ENCODE data around the gene ADAMTSL3.

The ADAMTSL3 gene

DNA sequence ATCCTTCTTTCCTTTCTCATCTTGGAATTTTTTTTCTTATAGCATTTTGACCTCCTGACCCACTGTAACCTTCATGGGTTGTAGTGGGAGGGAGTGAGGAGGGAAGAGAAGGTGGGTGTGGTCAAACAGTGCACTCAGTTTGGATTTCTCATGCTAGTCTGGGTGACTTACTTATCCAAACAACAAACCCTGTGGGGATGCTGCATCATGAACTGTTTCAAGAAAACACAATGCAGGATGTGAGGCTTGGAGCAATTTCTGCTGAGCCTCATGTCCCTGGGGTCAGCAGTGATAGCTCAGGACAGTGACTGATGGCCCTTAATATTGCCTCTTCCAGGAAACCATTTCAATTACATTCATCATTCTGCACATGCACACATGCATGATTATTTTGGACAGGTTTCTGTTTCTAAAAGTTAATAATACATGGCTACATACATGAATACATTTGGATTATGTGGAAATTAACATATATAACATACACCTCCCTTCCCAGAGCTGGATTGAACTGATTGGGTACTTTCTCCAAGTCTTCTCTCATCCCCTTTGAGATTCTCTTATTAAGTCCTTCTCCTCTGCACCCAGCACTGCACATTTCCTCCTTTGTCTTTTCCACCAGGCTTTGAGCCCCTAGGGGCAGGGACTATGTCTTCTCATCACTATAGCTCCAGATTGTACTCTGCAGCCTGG lies 61.2 kb downstream of the ADAMTSL3 start:
- no peaks in the 10 kb centered on the region for H3K9me3 ChIP-seq (ENCODE audit: control insufficient read depth in 5 of 5, low read length in 5 of 5)
- no peak overlapping the region for H3K4me3 ChIP-seq (ENCODE audit: low read depth in 1 of 5, low read length in 5 of 5)
- no peak overlapping the region for H3K27ac ChIP-seq (ENCODE audit: low read depth, low read length)
- no peaks in the 10 kb centered on the region for H3K36me3 ChIP-seq (ENCODE audit: control insufficient read depth in 5 of 5, insufficient read depth in 5 of 5, low read length in 5 of 5)
- H3K27me3 ChIP-seq (ENCODE audit: control insufficient read depth in 5 of 5, insufficient read depth in 4 of 5, low read length in 5 of 5), result no peaks in the 10 kb centered on the region
- no peak overlapping the region for H3K9ac ChIP-seq (ENCODE audit: low read length in 5 of 5)
- H3K4me1 ChIP-seq (ENCODE audit: control insufficient read depth in 5 of 5, insufficient read depth in 5 of 5, low read length in 5 of 5), result peaks cover 0 to 10% (median 6%) of the 10 kb centered on the region in 5 donors

DNA sequence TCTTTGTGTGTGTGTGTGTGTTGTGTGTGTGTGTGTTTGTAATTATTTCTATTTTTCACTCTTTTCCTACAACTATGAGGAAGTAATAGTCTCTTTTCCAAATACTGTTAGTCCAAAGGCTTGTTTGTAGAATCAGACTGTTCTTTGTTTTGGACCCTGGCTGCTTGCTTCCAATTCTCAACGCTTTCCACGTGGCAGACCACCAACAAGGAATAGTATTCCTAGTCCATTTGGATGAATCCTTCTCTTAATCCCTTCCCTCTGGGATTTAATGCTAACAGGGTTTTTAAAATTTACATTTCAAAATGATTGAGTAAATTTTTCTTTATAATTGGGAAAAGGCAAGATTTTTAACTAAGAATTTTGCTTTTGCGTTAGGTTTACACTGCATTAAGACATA lies 62.7 kb downstream of the ADAMTSL3 start:
- Histone ChIP-seq H3K36me3 (ENCODE audit: control insufficient read depth in 5 of 5, insufficient read depth in 5 of 5, low read length in 5 of 5) (no peaks in the 10 kb centered on the region), H3K27ac (ENCODE audit: low read depth, low read length) (no peak overlapping the region), H3K9ac (ENCODE audit: low read length in 5 of 5) (no peak overlapping the region), H3K4me3 (ENCODE audit: low read depth in 1 of 5, low read length in 5 of 5) (no peak overlapping the region), H3K4me1 (ENCODE audit: control insufficient read depth in 5 of 5, insufficient read depth in 5 of 5, low read length in 5 of 5) (peaks cover 0 to 8% (median 6%) of the 10 kb centered on the region in 5 donors), H3K9me3 (ENCODE audit: control insufficient read depth in 5 of 5, low read length in 5 of 5) (no peaks in the 10 kb centered on the region), H3K27me3 (ENCODE audit: control insufficient read depth in 5 of 5, insufficient read depth in 4 of 5, low read length in 5 of 5) (no peaks in the 10 kb centered on the region)

DNA sequence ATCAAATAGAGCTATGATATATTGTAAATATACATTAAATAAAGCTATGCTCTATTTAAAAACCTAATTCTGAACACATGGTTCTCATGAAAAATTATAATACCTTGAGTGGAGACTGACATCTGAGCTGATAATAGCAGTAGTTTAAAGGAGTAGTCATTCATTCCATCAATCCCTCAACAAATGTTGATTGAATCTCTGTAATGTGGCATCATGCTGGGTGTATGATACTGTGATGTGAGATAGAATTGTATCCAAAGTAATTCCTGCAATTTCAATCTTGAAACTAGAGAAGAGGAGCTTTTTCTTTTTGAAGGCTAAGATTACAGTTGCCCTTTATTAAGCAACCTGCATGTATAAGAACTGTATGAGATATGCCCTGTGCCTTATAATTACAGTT lies 63.1 kb downstream of the ADAMTSL3 start:
- Histone ChIP-seq H3K4me3 (ENCODE audit: low read depth in 1 of 5, low read length in 5 of 5) (no peak overlapping the region), H3K9me3 (ENCODE audit: control insufficient read depth in 5 of 5, low read length in 5 of 5) (no peaks in the 10 kb centered on the region), H3K27ac (ENCODE audit: low read depth, low read length) (no peak overlapping the region), H3K36me3 (ENCODE audit: control insufficient read depth in 5 of 5, insufficient read depth in 5 of 5, low read length in 5 of 5) (no peaks in the 10 kb centered on the region), H3K4me1 (ENCODE audit: control insufficient read depth in 5 of 5, insufficient read depth in 5 of 5, low read length in 5 of 5) (peaks cover 0 to 8% (median 6%) of the 10 kb centered on the region in 5 donors), H3K27me3 (ENCODE audit: control insufficient read depth in 5 of 5, insufficient read depth in 4 of 5, low read length in 5 of 5) (no peaks in the 10 kb centered on the region), H3K9ac (ENCODE audit: low read length in 5 of 5) (no peak overlapping the region)

DNA sequence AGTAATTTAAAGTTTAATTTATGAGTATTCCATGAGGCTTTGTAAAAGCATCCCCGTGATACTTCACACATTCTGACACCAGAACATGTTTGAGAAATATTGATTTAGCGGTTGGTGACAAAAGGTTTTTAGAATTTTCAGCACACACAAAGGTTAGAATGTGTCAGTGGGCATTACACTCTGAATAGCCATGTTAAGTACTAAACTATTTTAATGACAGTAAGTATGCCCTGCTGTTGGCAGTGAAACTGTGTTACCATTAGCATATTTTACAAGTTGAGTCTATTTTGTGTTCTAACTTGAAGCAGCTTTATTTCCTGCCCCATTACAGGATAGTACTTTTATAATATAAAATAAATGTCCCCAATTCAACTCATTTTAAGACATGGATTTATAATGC lies 66.5 kb downstream of the ADAMTSL3 start:
- Histone ChIP-seq H3K9ac (ENCODE audit: low read length in 5 of 5) (no peak overlapping the region), H3K36me3 (ENCODE audit: control insufficient read depth in 5 of 5, insufficient read depth in 5 of 5, low read length in 5 of 5) (no peaks in the 10 kb centered on the region), H3K9me3 (ENCODE audit: control insufficient read depth in 5 of 5, low read length in 5 of 5) (no peaks in the 10 kb centered on the region), H3K27me3 (ENCODE audit: control insufficient read depth in 5 of 5, insufficient read depth in 4 of 5, low read length in 5 of 5) (no peaks in the 10 kb centered on the region), H3K27ac (ENCODE audit: low read depth, low read length) (no peak overlapping the region), H3K4me1 (ENCODE audit: control insufficient read depth in 5 of 5, insufficient read depth in 5 of 5, low read length in 5 of 5) (peaks cover 0 to 3% (median 3%) of the 10 kb centered on the region in 5 donors), H3K4me3 (ENCODE audit: low read depth in 1 of 5, low read length in 5 of 5) (no peak overlapping the region)

DNA sequence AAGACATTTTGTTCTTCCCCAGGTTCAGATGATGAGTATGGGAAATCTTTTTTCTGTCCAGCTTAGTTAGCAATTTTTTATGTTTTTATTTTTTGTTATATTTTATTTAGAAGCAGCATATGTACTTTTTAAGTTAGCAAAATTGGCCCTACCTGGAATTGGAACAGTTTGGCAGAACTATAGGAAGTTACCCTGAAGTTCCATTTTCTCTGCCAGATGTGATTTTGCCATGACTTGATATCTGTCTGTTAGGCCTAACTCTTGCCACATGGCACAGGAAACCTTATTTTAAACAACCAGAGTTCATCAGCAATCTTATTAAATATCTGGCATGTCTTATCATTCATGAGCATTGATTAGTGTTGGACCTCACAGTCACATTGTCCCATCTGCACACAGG lies 67.1 kb downstream of the ADAMTSL3 start:
- no peak overlapping the region for H3K9ac ChIP-seq (ENCODE audit: low read length in 5 of 5)
- no peaks in the 10 kb centered on the region for H3K4me1 ChIP-seq (ENCODE audit: control insufficient read depth in 5 of 5, insufficient read depth in 5 of 5, low read length in 5 of 5)
- H3K9me3 ChIP-seq (ENCODE audit: control insufficient read depth in 5 of 5, low read length in 5 of 5), result no peaks in the 10 kb centered on the region
- H3K27ac ChIP-seq (ENCODE audit: low read depth, low read length), result no peak overlapping the region
- no peak overlapping the region for H3K4me3 ChIP-seq (ENCODE audit: low read depth in 1 of 5, low read length in 5 of 5)
- H3K36me3 ChIP-seq (ENCODE audit: control insufficient read depth in 5 of 5, insufficient read depth in 5 of 5, low read length in 5 of 5), result no peaks in the 10 kb centered on the region
- H3K27me3 ChIP-seq (ENCODE audit: control insufficient read depth in 5 of 5, insufficient read depth in 4 of 5, low read length in 5 of 5), result no peaks in the 10 kb centered on the region

DNA sequence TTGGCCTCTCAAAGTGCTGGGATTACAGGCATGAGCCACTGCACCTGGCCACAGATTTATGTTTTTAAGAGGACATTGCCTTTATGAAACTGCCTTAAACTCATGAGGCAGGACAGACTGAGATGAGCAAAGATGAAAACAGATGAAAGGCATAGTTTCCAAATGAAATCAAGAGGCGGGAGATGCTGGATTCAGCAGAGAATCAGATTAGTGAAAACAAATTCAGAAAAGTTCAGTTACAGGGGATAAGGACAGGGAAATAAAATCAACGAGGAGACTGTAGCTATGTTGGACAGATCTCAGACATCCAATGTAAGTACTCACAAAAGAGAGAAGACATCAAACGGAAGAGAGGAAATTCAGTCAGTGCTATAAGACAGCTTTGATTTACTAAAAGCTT lies 68.1 kb downstream of the ADAMTSL3 start:
- no peaks in the 10 kb centered on the region for H3K36me3 ChIP-seq (ENCODE audit: control insufficient read depth in 5 of 5, insufficient read depth in 5 of 5, low read length in 5 of 5)

DNA sequence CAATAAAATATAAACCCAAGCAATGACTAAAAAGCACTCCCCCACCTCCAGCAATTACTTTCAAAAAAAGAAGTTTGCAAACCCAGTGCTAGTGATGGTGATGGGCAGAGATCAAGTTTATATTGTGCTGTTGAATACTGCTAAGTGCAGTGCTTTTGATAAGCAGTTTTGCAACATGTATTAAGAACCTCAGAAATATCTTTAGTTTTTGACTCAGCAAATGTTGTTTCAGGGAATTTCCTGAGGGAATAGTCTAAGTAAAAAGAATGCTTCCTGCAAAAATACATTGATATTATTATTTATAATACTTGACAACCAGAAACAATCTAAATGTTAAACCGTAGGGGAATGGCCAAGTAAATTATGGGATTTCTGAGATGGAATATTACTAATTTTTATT lies 69.3 kb downstream of the ADAMTSL3 start:
- Histone ChIP-seq H3K9me3 (ENCODE audit: control insufficient read depth in 5 of 5, low read length in 5 of 5) (no peaks in the 10 kb centered on the region), H3K4me1 (ENCODE audit: control insufficient read depth in 5 of 5, insufficient read depth in 5 of 5, low read length in 5 of 5) (no peaks in the 10 kb centered on the region), H3K27me3 (ENCODE audit: control insufficient read depth in 5 of 5, insufficient read depth in 4 of 5, low read length in 5 of 5) (no peaks in the 10 kb centered on the region), H3K9ac (ENCODE audit: low read length in 5 of 5) (no peak overlapping the region), H3K27ac (ENCODE audit: low read depth, low read length) (no peak overlapping the region), H3K36me3 (ENCODE audit: control insufficient read depth in 5 of 5, insufficient read depth in 5 of 5, low read length in 5 of 5) (no peaks in the 10 kb centered on the region), H3K4me3 (ENCODE audit: low read depth in 1 of 5, low read length in 5 of 5) (no peak overlapping the region)

More for the DNA sequence above, 68.1 kb downstream of the ADAMTSL3 start:
- Histone ChIP-seq H3K27ac (ENCODE audit: low read depth, low read length) (no peak overlapping the region), H3K4me3 (ENCODE audit: low read depth in 1 of 5, low read length in 5 of 5) (no peak overlapping the region), H3K27me3 (ENCODE audit: control insufficient read depth in 5 of 5, insufficient read depth in 4 of 5, low read length in 5 of 5) (no peaks in the 10 kb centered on the region), H3K4me1 (ENCODE audit: control insufficient read depth in 5 of 5, insufficient read depth in 5 of 5, low read length in 5 of 5) (no peaks in the 10 kb centered on the region), H3K9ac (ENCODE audit: low read length in 5 of 5) (no peak overlapping the region), H3K9me3 (ENCODE audit: control insufficient read depth in 5 of 5, low read length in 5 of 5) (no peaks in the 10 kb centered on the region)

DNA sequence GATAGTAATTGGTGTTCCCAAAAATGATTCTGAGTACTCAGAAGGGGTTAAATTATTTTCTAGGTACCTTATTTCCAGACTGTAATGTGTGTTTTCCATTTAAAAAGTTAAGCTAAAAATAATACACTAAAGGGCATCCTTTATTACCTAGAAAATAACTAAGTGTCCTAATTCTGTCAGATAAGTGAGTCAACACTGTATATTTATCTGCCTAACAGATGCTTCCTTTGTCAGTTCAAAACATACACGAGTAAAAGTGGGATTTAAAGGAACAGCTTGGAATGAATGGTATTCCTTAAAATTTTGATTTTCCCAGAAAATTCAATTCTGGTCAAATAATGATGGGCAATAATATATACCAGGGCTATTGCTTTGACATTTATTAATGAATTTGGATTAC lies 78.3 kb downstream of the ADAMTSL3 start:
- no peaks in the 10 kb centered on the region for H3K36me3 ChIP-seq (ENCODE audit: control insufficient read depth in 5 of 5, insufficient read depth in 5 of 5, low read length in 5 of 5)
- no peak overlapping the region for H3K4me3 ChIP-seq (ENCODE audit: low read depth in 1 of 5, low read length in 5 of 5)
- H3K27me3 ChIP-seq (ENCODE audit: control insufficient read depth in 5 of 5, insufficient read depth in 4 of 5, low read length in 5 of 5), result no peaks in the 10 kb centered on the region
- peaks cover 0 to 4% (median 0%) of the 10 kb centered on the region in 5 donors for H3K9me3 ChIP-seq (ENCODE audit: control insufficient read depth in 5 of 5, low read length in 5 of 5)
- no peak overlapping the region for H3K27ac ChIP-seq (ENCODE audit: low read depth, low read length)
- no peak overlapping the region for H3K9ac ChIP-seq (ENCODE audit: low read length in 5 of 5)
- no peaks in the 10 kb centered on the region for H3K4me1 ChIP-seq (ENCODE audit: control insufficient read depth in 5 of 5, insufficient read depth in 5 of 5, low read length in 5 of 5)

DNA sequence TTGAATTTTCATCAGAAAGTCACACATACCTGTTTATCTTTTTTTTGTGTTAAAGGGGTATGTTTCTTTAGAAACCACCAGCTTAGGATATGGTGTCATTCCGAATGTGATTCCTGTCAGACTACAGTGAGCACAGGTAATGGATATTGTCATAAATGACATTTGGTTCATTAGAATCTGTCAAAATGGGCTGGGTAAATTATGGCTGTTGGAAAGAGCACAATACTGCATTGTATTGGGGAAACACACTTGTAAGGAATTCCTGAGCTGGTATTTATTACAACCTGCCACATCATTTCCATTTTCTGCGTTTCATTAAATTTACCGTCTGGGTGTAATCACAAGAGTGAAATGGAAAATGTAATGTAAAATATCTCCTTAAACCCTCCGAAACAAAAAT lies 78.8 kb downstream of the ADAMTSL3 start:
- Histone ChIP-seq H3K9me3 (ENCODE audit: control insufficient read depth in 5 of 5, low read length in 5 of 5) (peaks cover 0 to 4% (median 0%) of the 10 kb centered on the region in 5 donors), H3K4me1 (ENCODE audit: control insufficient read depth in 5 of 5, insufficient read depth in 5 of 5, low read length in 5 of 5) (no peaks in the 10 kb centered on the region), H3K27ac (ENCODE audit: low read depth, low read length) (no peak overlapping the region), H3K9ac (ENCODE audit: low read length in 5 of 5) (no peak overlapping the region), H3K36me3 (ENCODE audit: control insufficient read depth in 5 of 5, insufficient read depth in 5 of 5, low read length in 5 of 5) (no peaks in the 10 kb centered on the region), H3K27me3 (ENCODE audit: control insufficient read depth in 5 of 5, insufficient read depth in 4 of 5, low read length in 5 of 5) (no peaks in the 10 kb centered on the region), H3K4me3 (ENCODE audit: low read depth in 1 of 5, low read length in 5 of 5) (no peak overlapping the region)

DNA sequence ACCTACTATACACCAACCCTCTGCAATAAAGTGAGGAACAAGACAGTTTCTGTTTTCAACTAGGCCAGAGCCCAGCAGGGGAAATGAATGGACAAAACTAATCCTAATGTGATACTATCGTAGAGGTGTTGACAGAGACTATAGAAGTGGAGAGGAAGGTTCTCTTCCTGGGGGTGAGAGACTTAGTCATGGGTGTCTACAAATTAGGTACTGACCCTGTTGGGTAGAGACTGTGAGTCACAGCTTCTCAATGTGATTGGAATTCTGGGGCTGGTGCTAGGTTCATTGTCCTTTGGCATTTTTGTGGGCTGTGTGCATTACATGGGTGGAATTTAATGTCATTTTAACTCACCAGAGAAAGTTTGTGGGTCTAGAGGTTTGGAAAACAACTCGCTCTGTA lies 79.3 kb downstream of the ADAMTSL3 start:
- Histone ChIP-seq H3K27me3 (ENCODE audit: control insufficient read depth in 5 of 5, insufficient read depth in 4 of 5, low read length in 5 of 5) (no peaks in the 10 kb centered on the region), H3K27ac (ENCODE audit: low read depth, low read length) (no peak overlapping the region), H3K36me3 (ENCODE audit: control insufficient read depth in 5 of 5, insufficient read depth in 5 of 5, low read length in 5 of 5) (no peaks in the 10 kb centered on the region), H3K4me1 (ENCODE audit: control insufficient read depth in 5 of 5, insufficient read depth in 5 of 5, low read length in 5 of 5) (no peaks in the 10 kb centered on the region), H3K4me3 (ENCODE audit: low read depth in 1 of 5, low read length in 5 of 5) (no peak overlapping the region), H3K9me3 (ENCODE audit: control insufficient read depth in 5 of 5, low read length in 5 of 5) (peaks cover 0 to 4% (median 0%) of the 10 kb centered on the region in 5 donors), H3K9ac (ENCODE audit: low read length in 5 of 5) (no peak overlapping the region)

Measured in subcutaneous abdominal adipose tissue (tissue), 5 donors.